ENCODE results near the gene NDNF. TPM values are rescaled to one million over a fixed set of nuclear protein-coding genes. Genes with fewer than 3 reads are reported as not detected.

NDNF gene
- total RNA-seq, 1 experiment from 2014 or later: 2.4 TPM

DNA sequence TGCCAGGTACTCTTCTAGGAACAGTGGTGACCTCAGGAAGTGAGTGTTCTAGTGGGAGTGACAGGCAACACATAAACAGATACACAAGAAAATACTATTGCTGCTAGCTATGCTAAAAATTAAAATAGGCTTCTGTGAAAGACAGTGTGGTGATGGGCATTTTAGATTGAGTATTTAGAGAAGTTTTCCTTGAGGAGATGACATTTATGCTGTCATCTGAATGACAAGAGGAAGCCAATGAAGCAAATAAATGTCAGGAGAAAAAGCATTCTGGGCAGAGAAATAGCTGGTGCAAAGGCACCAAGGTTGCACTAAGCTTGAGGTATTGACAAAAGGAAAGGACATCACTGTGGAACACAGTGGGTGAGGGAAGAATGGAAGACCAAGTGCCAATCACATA is 18.0 kb downstream of the NDNF start:
- H3K27me3 Mint-ChIP-seq (ENCODE audit: low read depth): no peaks in the 10 kb centered on the region
- DNase-seq (ENCODE audit: low spot score): no peak
- no peak overlapping the region for H3K4me3 Mint-ChIP-seq
- ChIA-PET POLR2A (interaction anchor here (0.6 kb wide), 1 partner anchor 886 kb away, joined by 4 read pairs; no protein-coding TSS in a partner anchor), CTCF (interaction anchor here (1.8 kb wide), 1 partner anchor 16 kb away, joined by 4 read pairs; no protein-coding TSS in a partner anchor)
- TF ChIP-seq ERG (CRISPR knock-in tag; IDR thresholded peaks at IDR 0.05): no peak
- TF ChIP-seq ATF2 (CRISPR knock-in tag; IDR thresholded peaks at IDR 0.05; ENCODE audit: borderline replicate concordance, low read depth): no peak
- no peak for TF ChIP-seq NR3C1 (CRISPR knock-in tag; conservative IDR thresholded peaks at IDR 0.05; ENCODE audit: low read depth)
- ATAC-seq: no peak
- H3K36me3 Mint-ChIP-seq: no peaks in the 10 kb centered on the region
- 0 out of 2 replicates have a peak, but pooled peaks cover 2% of the 10 kb centered on the region for H3K9me3 Mint-ChIP-seq
- no peak overlapping the region for H3K27ac Mint-ChIP-seq
- H3K4me1 Mint-ChIP-seq: peaks cover 21% of the 10 kb centered on the region

- ChIA-PET CTCF (interaction anchor here (1.8 kb wide), 1 partner anchor 17 kb away, joined by 4 read pairs; no protein-coding TSS in a partner anchor), POLR2A (no interaction called here)
- H3K4me3 Mint-ChIP-seq: no peak overlapping the region
- H3K27me3 Mint-ChIP-seq (ENCODE audit: low read depth): no peaks in the 10 kb centered on the region
- H3K27ac Mint-ChIP-seq: no peak overlapping the region
- TF ChIP-seq ARID4B (CRISPR knock-in tag; IDR thresholded peaks at IDR 0.05; ENCODE audit: borderline replicate concordance): no peak
- TF ChIP-seq FOXP1 (CRISPR knock-in tag; IDR thresholded peaks at IDR 0.05; ENCODE audit: borderline replicate concordance): no peak
- no peak for TF ChIP-seq FOXP4 (CRISPR knock-in tag; IDR thresholded peaks at IDR 0.05)
- no peaks in the 10 kb centered on the region for H3K36me3 Mint-ChIP-seq
- H3K9me3 Mint-ChIP-seq: 0 out of 2 replicates have a peak, but pooled peaks cover 2% of the 10 kb centered on the region
- DNase-seq (ENCODE audit: low spot score) (no peak), ATAC-seq (no peak)
- H3K4me1 Mint-ChIP-seq: peaks cover 21% of the 10 kb centered on the region
These were observed 18.7 kb downstream of the NDNF start for GRCh38 chr4:121053601-121054143.

DNA sequence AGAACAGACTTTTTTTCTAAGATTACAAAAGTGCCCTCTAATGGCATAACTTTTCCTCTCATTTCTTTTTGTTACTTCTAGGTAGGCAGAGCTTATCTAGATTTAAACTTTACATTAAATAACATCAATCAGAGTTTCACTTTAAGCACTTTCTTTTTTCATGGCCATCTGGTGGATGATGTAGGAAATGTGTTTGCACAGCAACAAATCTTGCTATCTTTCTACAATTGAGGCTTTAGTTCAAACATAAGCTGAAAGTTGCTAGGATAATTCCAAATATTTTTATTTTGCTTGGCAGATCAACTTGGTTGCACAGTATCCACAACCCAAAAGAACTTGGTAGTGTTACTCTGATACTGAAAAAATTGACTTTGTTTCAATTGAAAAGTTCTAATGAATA is 22.0 kb downstream of the NDNF start:
- CTCF ChIA-PET: interaction anchor here (0.9 to 1.5 kb wide), 2 partner anchors 12 to 206 kb away, joined by 3 to 6 read pairs; no protein-coding TSS in a partner anchor
- H3K4me3 Mint-ChIP-seq: no peak overlapping the region
- H3K4me1 Mint-ChIP-seq: peaks cover 15% of the 10 kb centered on the region
- H3K27ac Mint-ChIP-seq: no peak overlapping the region
- H3K36me3 Mint-ChIP-seq: no peaks in the 10 kb centered on the region
- TF ChIP-seq ELF4 (CRISPR knock-in tag; IDR thresholded peaks at IDR 0.05; ENCODE audit: low read depth) (no peak), KAT7 (CRISPR knock-in tag; IDR thresholded peaks at IDR 0.05; ENCODE audit: borderline replicate concordance) (no peak), NFYB (CRISPR knock-in tag; conservative IDR thresholded peaks at IDR 0.05; ENCODE audit: low read depth) (no peak), ZNF317 (CRISPR knock-in tag; IDR thresholded peaks at IDR 0.05; ENCODE audit: borderline replicate concordance, low read depth) (no peak)
- TF ChIP-seq, protein P1, sequence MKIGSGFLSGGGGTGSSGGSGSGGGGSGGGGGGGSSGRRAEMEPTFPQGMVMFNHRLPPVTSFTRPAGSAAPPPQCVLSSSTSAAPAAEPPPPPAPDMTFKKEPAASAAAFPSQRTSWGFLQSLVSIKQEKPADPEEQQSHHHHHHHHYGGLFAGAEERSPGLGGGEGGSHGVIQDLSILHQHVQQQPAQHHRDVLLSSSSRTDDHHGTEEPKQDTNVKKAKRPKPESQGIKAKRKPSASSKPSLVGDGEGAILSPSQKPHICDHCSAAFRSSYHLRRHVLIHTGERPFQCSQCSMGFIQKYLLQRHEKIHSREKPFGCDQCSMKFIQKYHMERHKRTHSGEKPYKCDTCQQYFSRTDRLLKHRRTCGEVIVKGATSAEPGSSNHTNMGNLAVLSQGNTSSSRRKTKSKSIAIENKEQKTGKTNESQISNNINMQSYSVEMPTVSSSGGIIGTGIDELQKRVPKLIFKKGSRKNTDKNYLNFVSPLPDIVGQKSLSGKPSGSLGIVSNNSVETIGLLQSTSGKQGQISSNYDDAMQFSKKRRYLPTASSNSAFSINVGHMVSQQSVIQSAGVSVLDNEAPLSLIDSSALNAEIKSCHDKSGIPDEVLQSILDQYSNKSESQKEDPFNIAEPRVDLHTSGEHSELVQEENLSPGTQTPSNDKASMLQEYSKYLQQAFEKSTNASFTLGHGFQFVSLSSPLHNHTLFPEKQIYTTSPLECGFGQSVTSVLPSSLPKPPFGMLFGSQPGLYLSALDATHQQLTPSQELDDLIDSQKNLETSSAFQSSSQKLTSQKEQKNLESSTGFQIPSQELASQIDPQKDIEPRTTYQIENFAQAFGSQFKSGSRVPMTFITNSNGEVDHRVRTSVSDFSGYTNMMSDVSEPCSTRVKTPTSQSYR (CRISPR knock-in tag; IDR thresholded peaks at IDR 0.05): no peak
- TF ChIP-seq, protein P2, sequence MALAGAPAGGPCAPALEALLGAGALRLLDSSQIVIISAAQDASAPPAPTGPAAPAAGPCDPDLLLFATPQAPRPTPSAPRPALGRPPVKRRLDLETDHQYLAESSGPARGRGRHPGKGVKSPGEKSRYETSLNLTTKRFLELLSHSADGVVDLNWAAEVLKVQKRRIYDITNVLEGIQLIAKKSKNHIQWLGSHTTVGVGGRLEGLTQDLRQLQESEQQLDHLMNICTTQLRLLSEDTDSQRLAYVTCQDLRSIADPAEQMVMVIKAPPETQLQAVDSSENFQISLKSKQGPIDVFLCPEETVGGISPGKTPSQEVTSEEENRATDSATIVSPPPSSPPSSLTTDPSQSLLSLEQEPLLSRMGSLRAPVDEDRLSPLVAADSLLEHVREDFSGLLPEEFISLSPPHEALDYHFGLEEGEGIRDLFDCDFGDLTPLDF (CRISPR knock-in tag; IDR thresholded peaks at IDR 0.05): no peak
- POLR2A ChIA-PET: no interaction called here
- 0 out of 2 replicates have a peak, but pooled peaks cover 2% of the 10 kb centered on the region for H3K9me3 Mint-ChIP-seq
- no peaks in the 10 kb centered on the region for H3K27me3 Mint-ChIP-seq (ENCODE audit: low read depth)
- DNase-seq (ENCODE audit: low spot score) (no peak), ATAC-seq (no peak)

Data from WTC11 (cell line).